ENCODE data around the gene CHRNE. TPM values are rescaled to one million over a fixed set of nuclear protein-coding genes. Genes with fewer than 3 reads are reported as not detected.
A peak's percentile ranks its signal among the peaks of the same experiment; 100 is the strongest.

CHRNE gene
- total RNA-seq, 1 donor from 2014 or later, result 0.27 TPM

DNA sequence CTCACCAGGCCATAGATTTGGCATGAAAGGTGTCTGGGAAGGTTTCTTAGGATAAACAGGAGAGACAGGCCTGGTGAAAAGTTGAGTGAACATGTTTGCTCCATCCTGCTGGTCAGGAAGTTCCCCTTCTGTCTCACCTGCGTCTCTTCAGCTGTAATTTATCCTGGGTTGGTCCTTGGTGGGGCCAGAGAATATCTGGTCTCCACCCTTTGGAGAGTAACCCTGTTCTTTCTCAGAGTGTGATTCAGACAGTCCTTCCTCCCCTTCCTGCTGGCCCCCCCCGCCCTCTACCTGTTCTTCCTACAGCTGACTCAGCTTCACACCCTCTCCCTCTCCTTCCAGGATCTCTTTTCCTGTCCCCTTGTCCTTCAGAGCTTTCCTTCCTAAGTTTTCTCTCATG, 52.7 kb downstream of the CHRNE start:
- Mint-ChIP-seq H3K4me1 (ENCODE audit: unreplicated experiment) (peaks cover 60% of the 10 kb centered on the region), H3K27ac (peak overlapping the region; percentile 100), H3K27me3 (no peaks in the 10 kb centered on the region), H3K36me3 (peaks cover 18% of the 10 kb centered on the region), H3K4me3 (peak overlapping the region; percentile 67), H3K9me3 (no peaks in the 10 kb centered on the region)
- no peak for DNase-seq (ENCODE audit: extremely low spot score, unreplicated experiment)
- TF ChIP-seq, protein P1, sequence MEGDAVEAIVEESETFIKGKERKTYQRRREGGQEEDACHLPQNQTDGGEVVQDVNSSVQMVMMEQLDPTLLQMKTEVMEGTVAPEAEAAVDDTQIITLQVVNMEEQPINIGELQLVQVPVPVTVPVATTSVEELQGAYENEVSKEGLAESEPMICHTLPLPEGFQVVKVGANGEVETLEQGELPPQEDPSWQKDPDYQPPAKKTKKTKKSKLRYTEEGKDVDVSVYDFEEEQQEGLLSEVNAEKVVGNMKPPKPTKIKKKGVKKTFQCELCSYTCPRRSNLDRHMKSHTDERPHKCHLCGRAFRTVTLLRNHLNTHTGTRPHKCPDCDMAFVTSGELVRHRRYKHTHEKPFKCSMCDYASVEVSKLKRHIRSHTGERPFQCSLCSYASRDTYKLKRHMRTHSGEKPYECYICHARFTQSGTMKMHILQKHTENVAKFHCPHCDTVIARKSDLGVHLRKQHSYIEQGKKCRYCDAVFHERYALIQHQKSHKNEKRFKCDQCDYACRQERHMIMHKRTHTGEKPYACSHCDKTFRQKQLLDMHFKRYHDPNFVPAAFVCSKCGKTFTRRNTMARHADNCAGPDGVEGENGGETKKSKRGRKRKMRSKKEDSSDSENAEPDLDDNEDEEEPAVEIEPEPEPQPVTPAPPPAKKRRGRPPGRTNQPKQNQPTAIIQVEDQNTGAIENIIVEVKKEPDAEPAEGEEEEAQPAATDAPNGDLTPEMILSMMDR (conservative IDR thresholded peaks at IDR 0.05), result no peak

DNA sequence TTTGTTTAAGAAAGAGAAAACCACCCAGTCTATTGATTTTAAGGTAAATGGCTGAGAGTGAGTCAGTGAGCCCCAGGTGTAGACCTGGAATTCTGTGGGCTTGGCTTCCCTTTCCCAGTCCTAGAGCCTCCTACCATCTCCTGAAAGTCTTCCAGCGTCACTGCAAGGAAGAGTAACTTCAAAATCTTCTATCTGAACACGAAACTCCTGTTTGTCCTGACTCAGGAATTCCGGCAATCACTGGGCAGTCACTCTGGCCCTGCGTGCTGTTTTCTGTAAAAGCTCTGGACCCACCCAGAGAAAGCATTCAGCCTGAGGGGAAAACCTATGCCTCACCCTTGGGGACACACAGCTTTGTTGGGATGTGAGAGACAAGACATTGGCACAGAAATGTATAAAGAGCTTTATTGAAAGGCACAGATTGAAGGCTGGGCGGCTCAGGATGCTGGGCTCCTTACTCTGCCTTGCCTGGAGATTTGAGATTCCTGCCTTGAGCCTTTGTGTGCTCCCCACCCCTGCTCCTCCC, 53.8 kb downstream of the CHRNE start:
- Mint-ChIP-seq H3K36me3 (peaks cover 20% of the 10 kb centered on the region), H3K4me3 (peak overlapping the region; percentile 81), H3K9me3 (no peaks in the 10 kb centered on the region), H3K27ac (peak overlapping the region; percentile 100), H3K27me3 (no peaks in the 10 kb centered on the region), H3K4me1 (ENCODE audit: unreplicated experiment) (peaks cover 63% of the 10 kb centered on the region)
- DNase-seq (ENCODE audit: extremely low spot score, unreplicated experiment), result no peak
- TF ChIP-seq, protein P1 (conservative IDR thresholded peaks at IDR 0.05), result no peak

Other genes starting within 250 kb of the CHRNE start
- 72.7 and 92.9 TPM in 2 replicates for gene PELP1, start 199.0 kb downstream of the CHRNE start, total RNA-seq (ENCODE audit: low replicate concordance)
- 22.9 and 47.4 TPM in 2 replicates for gene ARRB2, start 192.5 kb downstream of the CHRNE start, total RNA-seq (ENCODE audit: low replicate concordance)
- 17.6 and 21.8 TPM in 2 replicates for gene MED11, start 171.7 kb downstream of the CHRNE start, total RNA-seq (ENCODE audit: low replicate concordance)
- 0.70 and 1.4 TPM in 2 replicates for gene ZMYND15, start 163.3 kb downstream of the CHRNE start, total RNA-seq (ENCODE audit: low replicate concordance)
- 15.2 and 23.0 TPM in 2 replicates for gene CXCL16, start 163.2 kb downstream of the CHRNE start, total RNA-seq (ENCODE audit: low replicate concordance)
- gene TM4SF5, start 131.2 kb downstream of the CHRNE start, total RNA-seq (ENCODE audit: low replicate concordance), result 5.3 and 9.6 TPM in 2 replicates
- gene VMO1, start 116.7 kb downstream of the CHRNE start, total RNA-seq (ENCODE audit: low replicate concordance), result 1.2 and 1.8 TPM in 2 replicates
- 4.7 and 9.8 TPM in 2 replicates for gene GLTPD2, start 114.1 kb downstream of the CHRNE start, total RNA-seq (ENCODE audit: low replicate concordance)
- gene PSMB6, start 106.9 kb downstream of the CHRNE start, total RNA-seq (ENCODE audit: low replicate concordance), result 117 and 124 TPM in 2 replicates
- gene PLD2, start 95.9 kb downstream of the CHRNE start, total RNA-seq (ENCODE audit: low replicate concordance), result 58.7 and 69.3 TPM in 2 replicates
- 111 and 204 TPM in 2 replicates for gene MINK1, start 69.8 kb downstream of the CHRNE start, total RNA-seq (ENCODE audit: low replicate concordance)
- gene C17orf107, start 3.6 kb downstream of the CHRNE start, total RNA-seq (ENCODE audit: low replicate concordance), result 4.4 and 9.3 TPM in 2 replicates
- not detected in 2 replicates for gene GP1BA, start 29.2 kb upstream of the CHRNE start, total RNA-seq (ENCODE audit: low replicate concordance)
- gene SLC25A11, start 36.9 kb upstream of the CHRNE start, total RNA-seq (ENCODE audit: low replicate concordance), result 60.2 and 63.6 TPM in 2 replicates
- 98.8 and 132 TPM in 2 replicates for gene RNF167, start 37.2 kb upstream of the CHRNE start, total RNA-seq (ENCODE audit: low replicate concordance)
- 404 and 455 TPM in 2 replicates for gene PFN1, start 45.4 kb upstream of the CHRNE start, total RNA-seq (ENCODE audit: low replicate concordance)
- gene ENO3, start 48.0 kb upstream of the CHRNE start, total RNA-seq (ENCODE audit: low replicate concordance), result 4.8 and 24.0 TPM in 2 replicates
- 60.5 and 73.1 TPM in 2 replicates for gene SPAG7, start 64.7 kb upstream of the CHRNE start, total RNA-seq (ENCODE audit: low replicate concordance)
- 26.3 and 35.6 TPM in 2 replicates for gene CAMTA2, start 84.6 kb upstream of the CHRNE start, total RNA-seq (ENCODE audit: low replicate concordance)
- 0.72 and 0.86 TPM in 2 replicates for gene INCA1, start 94.4 kb upstream of the CHRNE start, total RNA-seq (ENCODE audit: low replicate concordance)
- gene KIF1C, start 94.9 kb upstream of the CHRNE start, total RNA-seq (ENCODE audit: low replicate concordance), result 102 and 130 TPM in 2 replicates
- 0.19 and 1.5 TPM in 2 replicates for gene SLC52A1, start 132.3 kb upstream of the CHRNE start, total RNA-seq (ENCODE audit: low replicate concordance)
- 0.53 and 2.3 TPM in 2 replicates for gene ZFP3, start 175.4 kb upstream of the CHRNE start, total RNA-seq (ENCODE audit: low replicate concordance)
- 16.2 and 25.8 TPM in 2 replicates for gene ZNF232, start 208.8 kb upstream of the CHRNE start, total RNA-seq (ENCODE audit: low replicate concordance)
- gene USP6, start 212.9 kb upstream of the CHRNE start, total RNA-seq (ENCODE audit: low replicate concordance), result 0.07 and 0.22 TPM in 2 replicates